Measurements from ENCODE around the gene CYP27A1. TPM values are rescaled to one million over a fixed set of nuclear protein-coding genes. Genes with fewer than 3 reads are reported as not detected.

The CYP27A1 gene
- total RNA-seq, 4 donors from 2014 or later, result 11.9 to 206 (median 22.6) TPM

DNA sequence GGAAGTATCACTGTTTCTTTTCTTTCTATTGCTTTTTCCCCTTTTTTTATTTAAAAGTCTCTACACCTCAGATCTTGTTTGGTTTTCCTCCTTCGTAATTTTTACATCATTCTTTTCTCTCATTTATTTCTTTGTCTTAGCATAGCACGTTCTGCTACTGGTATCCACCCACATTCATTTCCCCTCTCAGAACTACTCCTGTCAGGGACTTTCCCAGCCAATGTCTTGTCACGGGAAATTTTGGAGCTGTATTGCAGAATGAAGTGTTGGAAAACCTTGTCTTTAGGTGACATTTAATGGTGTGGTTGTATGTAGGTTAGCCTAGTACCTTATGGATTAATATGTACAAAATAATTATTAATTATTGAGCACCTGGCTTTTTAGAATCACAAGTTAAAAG lies 37.3 kb upstream of the CYP27A1 start:
- TF ChIP-seq, protein P1, sequence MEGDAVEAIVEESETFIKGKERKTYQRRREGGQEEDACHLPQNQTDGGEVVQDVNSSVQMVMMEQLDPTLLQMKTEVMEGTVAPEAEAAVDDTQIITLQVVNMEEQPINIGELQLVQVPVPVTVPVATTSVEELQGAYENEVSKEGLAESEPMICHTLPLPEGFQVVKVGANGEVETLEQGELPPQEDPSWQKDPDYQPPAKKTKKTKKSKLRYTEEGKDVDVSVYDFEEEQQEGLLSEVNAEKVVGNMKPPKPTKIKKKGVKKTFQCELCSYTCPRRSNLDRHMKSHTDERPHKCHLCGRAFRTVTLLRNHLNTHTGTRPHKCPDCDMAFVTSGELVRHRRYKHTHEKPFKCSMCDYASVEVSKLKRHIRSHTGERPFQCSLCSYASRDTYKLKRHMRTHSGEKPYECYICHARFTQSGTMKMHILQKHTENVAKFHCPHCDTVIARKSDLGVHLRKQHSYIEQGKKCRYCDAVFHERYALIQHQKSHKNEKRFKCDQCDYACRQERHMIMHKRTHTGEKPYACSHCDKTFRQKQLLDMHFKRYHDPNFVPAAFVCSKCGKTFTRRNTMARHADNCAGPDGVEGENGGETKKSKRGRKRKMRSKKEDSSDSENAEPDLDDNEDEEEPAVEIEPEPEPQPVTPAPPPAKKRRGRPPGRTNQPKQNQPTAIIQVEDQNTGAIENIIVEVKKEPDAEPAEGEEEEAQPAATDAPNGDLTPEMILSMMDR (IDR thresholded peaks at IDR 0.05; ENCODE audit: low read depth), result no peak

DNA sequence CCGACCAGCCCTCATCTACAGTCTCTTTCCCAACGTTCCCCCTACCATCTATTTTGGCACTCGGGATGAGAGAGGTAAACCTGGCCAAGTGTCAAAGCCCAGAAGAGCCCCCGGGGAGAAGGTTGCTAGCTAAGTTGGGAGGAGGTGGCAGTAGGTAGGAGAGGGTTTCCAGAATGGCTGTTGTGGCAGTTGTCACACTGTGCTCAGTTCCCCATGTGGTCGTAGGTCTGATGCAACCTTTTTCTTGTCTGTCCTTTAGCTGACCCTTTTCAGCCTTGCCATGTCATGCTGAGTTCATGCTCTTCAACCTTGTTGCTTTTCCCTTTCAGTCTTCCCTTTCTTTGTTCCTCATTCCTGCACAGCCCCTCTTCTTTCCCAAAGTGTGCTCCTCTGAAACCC lies 36.8 kb upstream of the CYP27A1 start:
- TF ChIP-seq, protein P1 (IDR thresholded peaks at IDR 0.05; ENCODE audit: low read depth), result no peak

DNA sequence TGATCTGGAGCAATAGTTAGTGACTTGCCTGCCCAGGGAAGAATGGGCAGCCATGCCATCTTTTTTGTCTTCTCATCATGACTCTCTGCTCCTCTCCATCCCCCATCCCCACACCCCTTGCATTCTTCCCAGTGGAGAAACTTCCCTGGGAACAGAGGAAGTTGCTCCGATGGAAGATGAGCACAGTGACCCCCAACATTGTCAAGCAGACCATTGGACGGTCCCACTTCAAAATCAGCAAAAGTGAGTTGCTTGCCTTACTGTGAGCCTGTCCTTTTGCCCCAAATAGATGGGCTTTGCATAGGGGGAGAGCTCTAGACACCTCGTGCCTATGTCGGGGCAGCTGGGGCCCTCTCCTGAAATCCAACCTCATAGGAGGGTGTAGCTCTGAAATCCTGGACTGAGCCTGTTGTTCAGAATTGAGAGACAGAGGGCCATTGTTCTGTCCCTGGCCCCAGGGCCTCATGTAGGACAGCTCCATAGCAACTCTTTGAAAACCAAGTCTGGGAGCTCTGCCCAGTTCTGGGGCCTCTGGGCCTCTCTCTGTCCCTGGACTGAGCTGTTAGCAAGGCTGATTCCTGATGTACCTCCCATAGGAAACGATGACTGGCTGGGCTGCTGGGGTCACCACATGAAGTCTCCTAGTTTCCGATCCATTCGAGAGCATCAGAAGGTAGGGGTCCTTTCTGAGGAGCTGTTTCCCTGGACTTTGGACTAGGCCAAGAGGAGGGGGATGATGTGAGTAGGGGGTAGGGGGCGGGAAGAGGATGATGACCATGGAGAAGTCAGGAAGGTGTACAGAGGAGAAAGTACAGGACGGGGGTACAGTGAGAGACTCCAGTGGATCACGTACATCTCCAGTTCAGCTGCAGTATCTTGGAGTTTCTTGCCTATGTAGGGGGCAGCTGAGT lies 36.1 kb upstream of the CYP27A1 start:
- TF ChIP-seq, protein P1 (IDR thresholded peaks at IDR 0.05; ENCODE audit: low read depth), result no peak

DNA sequence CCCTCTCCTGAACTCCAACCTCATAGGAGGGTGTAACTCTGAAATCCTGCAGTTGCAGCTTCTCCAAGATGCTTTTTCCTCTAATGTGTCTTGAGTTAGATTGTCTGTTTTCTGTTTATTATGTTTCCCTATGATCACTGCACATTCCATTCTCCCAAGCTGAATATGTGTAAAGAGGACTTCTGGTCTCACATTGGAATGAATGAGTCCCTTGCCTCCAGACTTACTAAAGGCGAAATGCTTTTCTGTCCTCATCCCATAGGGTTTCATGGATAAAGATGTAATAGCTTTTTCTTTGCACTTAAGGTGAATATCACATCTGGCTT lies 35.5 kb upstream of the CYP27A1 start:
- TF ChIP-seq, protein P1 (IDR thresholded peaks at IDR 0.05; ENCODE audit: low read depth), result no peak

DNA sequence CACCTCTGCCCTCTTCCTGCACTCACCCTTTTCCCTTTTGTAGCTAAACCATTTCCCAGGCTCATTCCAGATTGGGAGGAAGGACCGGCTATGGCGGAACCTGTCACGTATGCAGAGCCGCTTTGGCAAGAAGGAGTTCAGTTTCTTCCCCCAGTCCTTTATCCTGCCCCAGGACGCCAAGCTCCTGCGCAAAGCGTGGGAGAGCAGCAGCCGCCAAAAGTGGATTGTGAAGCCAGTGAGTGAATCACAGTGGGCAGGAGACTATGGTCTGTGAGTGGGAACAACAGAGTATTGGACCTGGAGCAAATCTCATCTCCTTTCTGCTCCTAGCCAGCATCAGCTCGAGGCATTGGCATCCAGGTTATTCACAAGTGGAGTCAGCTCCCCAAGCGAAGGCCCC lies 35.0 kb upstream of the CYP27A1 start:
- TF ChIP-seq, protein P1 (IDR thresholded peaks at IDR 0.05; ENCODE audit: low read depth), result no peak

DNA sequence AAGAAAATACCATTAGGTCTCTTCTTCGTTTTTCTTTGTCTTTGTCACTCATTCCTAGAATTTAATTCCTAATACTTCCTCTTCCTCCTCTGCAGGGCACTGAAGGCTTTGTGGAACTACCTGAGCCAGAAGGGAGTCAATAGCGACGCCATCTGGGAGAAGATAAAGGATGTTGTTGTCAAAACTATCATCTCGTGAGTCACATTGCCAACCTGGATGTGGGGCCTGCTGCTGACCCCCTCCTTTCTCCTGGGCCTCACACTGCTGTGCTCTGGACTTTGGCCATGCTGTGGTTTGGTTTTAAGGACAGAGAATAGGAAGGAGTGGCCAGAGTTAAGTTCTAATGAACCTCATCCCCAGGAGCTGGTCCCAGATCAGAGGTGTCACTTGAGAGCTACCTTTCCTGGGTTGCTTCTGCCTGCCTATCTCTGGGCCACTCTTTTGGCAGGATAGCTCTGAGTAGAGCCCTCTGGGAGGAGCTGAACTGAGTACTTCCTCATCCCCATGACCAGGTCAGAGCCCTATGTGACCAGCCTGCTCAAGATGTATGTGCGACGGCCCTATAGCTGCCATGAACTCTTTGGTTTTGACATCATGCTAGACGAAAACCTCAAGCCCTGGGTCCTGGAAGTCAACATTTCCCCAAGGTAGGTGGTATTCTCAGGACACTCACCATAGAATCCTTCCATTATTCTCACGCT lies 33.1 kb upstream of the CYP27A1 start:
- TF ChIP-seq, protein P1 (IDR thresholded peaks at IDR 0.05; ENCODE audit: low read depth), result no peak

DNA sequence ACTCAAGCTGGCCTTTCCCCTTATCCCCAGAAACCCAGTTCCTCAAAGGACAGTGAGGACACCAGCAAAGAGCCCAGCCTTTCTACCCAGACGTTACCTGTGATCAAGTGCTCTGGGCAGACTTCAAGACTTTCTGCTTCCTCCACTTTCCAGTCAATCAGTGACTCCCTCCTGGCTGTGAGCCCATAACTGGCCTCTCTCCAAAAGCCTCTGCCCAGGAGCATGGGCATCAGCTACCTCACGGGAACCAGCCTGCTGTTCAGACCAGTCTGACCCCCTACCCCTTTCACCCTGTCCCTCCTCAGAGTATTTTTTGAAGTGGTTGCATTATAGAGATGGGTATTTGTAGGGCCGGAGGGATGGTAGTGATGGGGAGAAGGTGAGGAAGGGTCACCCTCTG lies 27.7 kb upstream of the CYP27A1 start:
- TF ChIP-seq, protein P1 (IDR thresholded peaks at IDR 0.05; ENCODE audit: low read depth), result no peak

All from subcutaneous adipose tissue (tissue), 4 donors.